ENCODE results near the gene MYO1A. TPM values are rescaled to one million over a fixed set of nuclear protein-coding genes. Genes with fewer than 3 reads are reported as not detected.

The MYO1A gene
- total RNA-seq, 1 experiment from 2014 or later, result 1.1 TPM

GRCh38 chr12:57097554-57097835, 47.6 kb upstream of the MYO1A start:
- POLR2A ChIA-PET (ENCODE audit: low non-redundant PET), result no interaction called here
- no TSS peak for BruUV-seq (replicated peaks)
- DNase-seq (ENCODE audit: low spot score), result no peak
- Histone ChIP-seq H3K36me3 (ENCODE audit: insufficient read depth, low read length, poor library complexity, severe bottlenecking) (peaks cover 68% of the 10 kb centered on the region), H3K27me3 (replicated peaks; ENCODE audit: insufficient read depth, low read depth, low read length, poor library complexity) (no peaks in the 10 kb centered on the region), H3K27ac (ENCODE audit: low read depth, low read length, poor library complexity, severe bottlenecking) (peak overlapping the region; percentile 50), H3K4me1 (ENCODE audit: insufficient read depth, low read length, poor library complexity, severe bottlenecking) (peaks cover 26% of the 10 kb centered on the region), H3K4me3 (ENCODE audit: low read depth, low read length, poor library complexity, severe bottlenecking) (no peak overlapping the region), H3K9me3 (ENCODE audit: low read depth, low read length, poor library complexity, severe bottlenecking) (no peaks in the 10 kb centered on the region)
- intact Hi-C loops (cut with micrococcal nuclease; ENCODE audit: unreplicated experiment), result no loop called here
- TF ChIP-seq EZH2 (IDR thresholded peaks at IDR 0.05; ENCODE audit: borderline replicate concordance, low read depth, low read length, poor library complexity, severe bottlenecking), result no peak
- CTCF ChIA-PET, result no interaction called here

GRCh38 chr12:57096748-57097553, 47.0 kb upstream of the MYO1A start:
- TF ChIP-seq CTCF (conservative IDR thresholded peaks at IDR 0.05; ENCODE audit: low read depth, low read length) (no peak), EZH2 (IDR thresholded peaks at IDR 0.05; ENCODE audit: borderline replicate concordance, low read depth, low read length, poor library complexity, severe bottlenecking) (no peak)
- H3K4me3 ChIP-seq (ENCODE audit: low read depth, low read length, poor library complexity, severe bottlenecking), result no peak overlapping the region
- no TSS peak for BruUV-seq (replicated peaks)
- intact Hi-C loops (cut with micrococcal nuclease; ENCODE audit: unreplicated experiment), result no loop called here
- peaks cover 32% of the 10 kb centered on the region for H3K4me1 ChIP-seq (ENCODE audit: insufficient read depth, low read length, poor library complexity, severe bottlenecking)
- H3K27me3 ChIP-seq (replicated peaks; ENCODE audit: insufficient read depth, low read depth, low read length, poor library complexity), result no peaks in the 10 kb centered on the region
- ChIA-PET POLR2A (ENCODE audit: low non-redundant PET) (interaction anchor here (0.6 kb wide), 1 partner anchor 413 kb away, joined by 13 read pairs; no protein-coding TSS in a partner anchor), CTCF (no interaction called here)
- DNase-seq (ENCODE audit: low spot score), result no peak
- H3K9me3 ChIP-seq (ENCODE audit: low read depth, low read length, poor library complexity, severe bottlenecking), result no peaks in the 10 kb centered on the region
- H3K27ac ChIP-seq (ENCODE audit: low read depth, low read length, poor library complexity, severe bottlenecking), result peak overlapping the region; percentile 50
- H3K36me3 ChIP-seq (ENCODE audit: insufficient read depth, low read length, poor library complexity, severe bottlenecking), result peaks cover 69% of the 10 kb centered on the region

- Histone ChIP-seq H3K4me3 (ENCODE audit: low read depth, low read length, poor library complexity, severe bottlenecking) (no peak overlapping the region), H3K9me3 (ENCODE audit: low read depth, low read length, poor library complexity, severe bottlenecking) (no peaks in the 10 kb centered on the region), H3K4me1 (ENCODE audit: insufficient read depth, low read length, poor library complexity, severe bottlenecking) (peaks cover 39% of the 10 kb centered on the region), H3K27me3 (replicated peaks; ENCODE audit: insufficient read depth, low read depth, low read length, poor library complexity) (no peaks in the 10 kb centered on the region), H3K36me3 (ENCODE audit: insufficient read depth, low read length, poor library complexity, severe bottlenecking) (peaks cover 76% of the 10 kb centered on the region), H3K27ac (ENCODE audit: low read depth, low read length, poor library complexity, severe bottlenecking) (peak overlapping the region; percentile 53)
- intact Hi-C loops (cut with micrococcal nuclease; ENCODE audit: unreplicated experiment), result no loop called here
- POLR2A ChIA-PET (ENCODE audit: low non-redundant PET), result interaction anchor here (0.6 kb wide), 1 partner anchor 412 kb away, joined by 13 read pairs; no protein-coding TSS in a partner anchor
- CTCF ChIA-PET, result no interaction called here
- BruUV-seq (replicated peaks), result no TSS peak
- TF ChIP-seq EZH2 (IDR thresholded peaks at IDR 0.05; ENCODE audit: borderline replicate concordance, low read depth, low read length, poor library complexity, severe bottlenecking), result no peak
- TF ChIP-seq CTCF (conservative IDR thresholded peaks at IDR 0.05; ENCODE audit: low read depth, low read length), result no peak
- no peak for DNase-seq (ENCODE audit: low spot score)
These were observed 46.2 kb upstream of the MYO1A start for GRCh38 chr12:57096099-57096572.
